Gastrocnemius medialis (tissue), 4 donors: ENCODE measurements around the gene CST5. TPM values are rescaled to one million over a fixed set of nuclear protein-coding genes. Genes with fewer than 3 reads are reported as not detected.
"Not testable (repeated sequence)": the region's sequence is repeated elsewhere in the genome, so short reads cannot be mapped to it uniquely, and the experiment has no call there.

Experiments used
- ATAC-seq, 2 donors: fragments of 150-250 bp; one replicate each; pipeline ENCODE4 v1.9.1; 2016
- DNase-seq, 2 donors: peaks; one replicate each; pipeline ENCODE4 v3.0.0-alpha.2; 2019
- H3K27ac ChIP-seq, 4 donors: fragments of 200-600 bp; sonication (generic); 1 replicate in 1 of 4; 2 replicates in 3 of 4; pipeline ENCODE4 v1.5.1; 2016 to 2018; ENCODE audit warnings: mild to moderate bottlenecking in 2 of 4, moderate library complexity in 1 of 4
- H3K27me3 ChIP-seq, 3 donors: fragments of 200-600 bp; sonication (generic) in 2 of 3; 1 replicate in 1 of 3; 2 replicates in 2 of 3; pipeline versions ENCODE4 v1.5.1 to v1.6.0; 2016 to 2019; ENCODE audit warnings: mild to moderate bottlenecking in 1 of 3, moderate library complexity in 1 of 3
- H3K36me3 ChIP-seq, 2 donors: fragments of 200-600 bp; sonication (generic) in 1 of 2; one replicate each; pipeline ENCODE4 v1.5.1; 2017 to 2018
- H3K4me1 ChIP-seq, 2 donors: fragments of 200-600 bp; sonication (generic) in 1 of 2; one replicate each; pipeline ENCODE4 v1.5.1; 2016 to 2017; ENCODE audit warnings: mild to moderate bottlenecking in 2 of 2
- H3K4me3 ChIP-seq, 4 donors: fragments of 200-600 bp; sonication (generic) in 3 of 4; 1 replicate in 1 of 4; 2 replicates in 3 of 4; pipeline ENCODE4 v1.5.1; 2016 to 2019; ENCODE audit warnings: mild to moderate bottlenecking in 2 of 4
- H3K9me3 ChIP-seq, 3 donors: fragments of 200-600 bp; sonication (generic) in 2 of 3; 1 replicate in 1 of 3; 2 replicates in 2 of 3; pipeline ENCODE4 v1.5.1; 2016 to 2019
- CTCF ChIP-seq, 5 experiments: fragments of 450-650 bp in 3 of 5; fragments of 200-600 bp in 2 of 5; sonication (generic) in 2 of 5; IDR thresholded peaks in 4 of 5; conservative IDR thresholded peaks in 1 of 5; 1 replicate in 4 of 5; 2 replicates in 1 of 5; pipeline ENCODE4 v1.5.1; 2016 to 2019; ENCODE audit warnings: antibody characterized with exemption in 5 of 5, mild to moderate bottlenecking in 3 of 5, moderate library complexity in 3 of 5
- POLR2A ChIP-seq, 2 donors: fragments of 450-650 bp; IDR thresholded peaks; one replicate each; pipeline ENCODE4 v1.6.1; 2017; ENCODE audit warnings: antibody characterized with exemption in 2 of 2, mild to moderate bottlenecking in 2 of 2, moderate library complexity in 2 of 2
- in situ Hi-C, 4 donors: fragments of 200-750 bp; cut with MboI; loops; one replicate each; pipeline versions ENCODE4 v1.15.0 to v1.8.0; 2017; ENCODE audit warnings: low sequenced_read_pairs in 4 of 4
- intact Hi-C: fragments of 100-400 bp; cut with DNase I; formaldehyde crosslinking; loops from one replicate; pipeline ENCODE4 v1.15.1; 2023; ENCODE audit warnings: low total_unique reads
- total RNA-seq, 4 donors: library from RNA; depleted of rRNA; stranded (reverse); fragments of >200 nt; gene quantifications; one replicate each; pipeline versions ENCODE4 v1.1.0 to v1.2.3, GENCODE V29; 2016

The CST5 gene
- total RNA-seq, 4 donors from 2014 or later = not detected

GRCh38 chr20:23917024-23917725 is 37.6 kb upstream of the CST5 start:
- in situ Hi-C loops (loop anchor here in 1 of 4 donors (25.0 kb wide), 1 partner anchor 95 kb away; no protein-coding TSS in a partner anchor), intact Hi-C loops (no loop called here)
- TF ChIP-seq CTCF (IDR thresholded peaks at IDR 0.05 in 4 of 5, conservative IDR thresholded peaks at IDR 0.05 in 1 of 5) (no peak), POLR2A (IDR thresholded peaks at IDR 0.05) (no peak)
- no peaks in the 10 kb centered on the region for H3K4me1 ChIP-seq
- DNase-seq (no peak), ATAC-seq (no peak)
- H3K9me3 ChIP-seq = no peaks in the 10 kb centered on the region
- H3K4me3 ChIP-seq = no peak overlapping the region
- no peaks in the 10 kb centered on the region for H3K36me3 ChIP-seq
- H3K27me3 ChIP-seq = peaks cover 0 to 3% (median 0%) of the 10 kb centered on the region in 3 donors
- no peak overlapping the region for H3K27ac ChIP-seq

GRCh38 chr20:23915844-23916243 is 36.3 kb upstream of the CST5 start:
- H3K4me1 ChIP-seq = no peaks in the 10 kb centered on the region
- in situ Hi-C loops = loop anchor here in 1 of 4 donors (25.0 kb wide), 1 partner anchor 96 kb away; no protein-coding TSS in a partner anchor
- DNase-seq (no peak), ATAC-seq (no peak)
- no peaks in the 10 kb centered on the region for H3K9me3 ChIP-seq
- no peaks in the 10 kb centered on the region for H3K36me3 ChIP-seq
- intact Hi-C loops = no loop called here
- no peak overlapping the region for H3K27ac ChIP-seq
- TF ChIP-seq CTCF (IDR thresholded peaks at IDR 0.05 in 4 of 5, conservative IDR thresholded peaks at IDR 0.05 in 1 of 5) (no peak), POLR2A (IDR thresholded peaks at IDR 0.05) (no peak)
- H3K27me3 ChIP-seq = peaks cover 0 to 3% (median 0%) of the 10 kb centered on the region in 3 donors
- H3K4me3 ChIP-seq = no peak overlapping the region

- H3K4me3 ChIP-seq, H3K9me3 ChIP-seq, H3K36me3 ChIP-seq, H3K27me3 ChIP-seq, H3K4me1 ChIP-seq, intact Hi-C loops, H3K27ac ChIP-seq, DNase-seq, ATAC-seq: not testable (repeated sequence)
- in situ Hi-C loops = loop anchor here in 1 of 4 donors (25.0 kb wide), 1 partner anchor 98 kb away; no protein-coding TSS in a partner anchor
These were observed 34.9 kb upstream of the CST5 start for GRCh38 chr20:23914469-23914868.

GRCh38 chr20:23910210-23910609 is 30.7 kb upstream of the CST5 start:
- TF ChIP-seq POLR2A (IDR thresholded peaks at IDR 0.05) = no peak
- DNase-seq = no peak
- H3K36me3 ChIP-seq = no peaks in the 10 kb centered on the region
- H3K27ac ChIP-seq = no peak overlapping the region
- intact Hi-C loops (no loop called here), in situ Hi-C loops (loop anchor here in 1 of 4 donors (25.0 kb wide), 1 partner anchor 102 kb away; no protein-coding TSS in a partner anchor)
- no peak for ATAC-seq
- H3K9me3 ChIP-seq = no peaks in the 10 kb centered on the region
- no peak overlapping the region for H3K4me3 ChIP-seq
- no peaks in the 10 kb centered on the region for H3K4me1 ChIP-seq
- peaks cover 0 to 3% (median 0%) of the 10 kb centered on the region in 3 donors for H3K27me3 ChIP-seq

GRCh38 chr20:23909390-23909789 is 29.8 kb upstream of the CST5 start:
- H3K9me3 ChIP-seq = no peaks in the 10 kb centered on the region
- no peak overlapping the region for H3K27ac ChIP-seq
- no peaks in the 10 kb centered on the region for H3K36me3 ChIP-seq
- no peak for ATAC-seq
- intact Hi-C loops = no loop called here
- in situ Hi-C loops = loop anchor here in 1 of 4 donors (25.0 kb wide), 1 partner anchor 103 kb away; no protein-coding TSS in a partner anchor
- DNase-seq = no peak
- TF ChIP-seq POLR2A (IDR thresholded peaks at IDR 0.05) = no peak
- TF ChIP-seq CTCF (IDR thresholded peaks at IDR 0.05 in 4 of 5, conservative IDR thresholded peaks at IDR 0.05 in 1 of 5) = no peak
- H3K4me1 ChIP-seq = no peaks in the 10 kb centered on the region
- H3K27me3 ChIP-seq = peaks cover 0 to 3% (median 0%) of the 10 kb centered on the region in 3 donors
- H3K4me3 ChIP-seq = no peak overlapping the region
